GM21526 (cell line): ENCODE results near the gene NUP133.
"Not testable (repeated sequence)": the region's sequence is repeated elsewhere in the genome, so short reads cannot be mapped to it uniquely, and the experiment has no call there.

Experiments
- ATAC-seq: cut with Tn5 transposase; IDR thresholded peaks from one replicate; pipeline ENCODE4 v1.9.1; 2021; ENCODE audit warnings: moderate library complexity; ENCODE audit not compliant: unreplicated experiment, low FRiP score

Gene NUP133

DNA sequence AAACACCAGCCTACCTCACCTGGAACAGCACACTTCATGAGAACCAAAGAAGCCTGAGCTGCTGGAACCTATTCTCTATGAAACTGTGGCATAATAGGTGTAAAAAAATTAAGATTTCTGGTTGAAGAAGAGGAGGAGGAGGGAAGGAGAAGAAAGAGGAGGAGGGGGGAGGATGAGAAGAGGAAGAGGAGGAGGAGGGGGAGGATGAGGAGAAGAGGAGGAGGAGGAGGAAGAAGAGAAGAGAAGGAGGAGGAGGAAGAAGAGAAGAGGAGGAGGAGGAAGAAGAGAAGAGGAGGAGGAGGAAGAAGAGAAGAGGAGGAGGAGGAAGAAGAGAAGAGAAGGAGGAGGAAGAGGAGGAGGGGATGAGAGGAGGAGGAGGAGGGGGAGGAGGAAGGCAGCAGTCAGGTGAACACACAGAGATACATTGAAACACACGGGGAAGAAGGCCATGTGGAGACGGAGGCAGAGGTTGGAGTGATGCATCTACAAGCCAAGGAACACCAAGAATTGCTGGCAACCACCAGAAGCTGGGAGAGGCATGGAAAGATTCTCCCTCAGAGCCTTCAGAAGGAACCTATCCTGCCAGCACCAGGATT is 82.5 kb downstream of the NUP133 start:
- no peak for ATAC-seq

DNA sequence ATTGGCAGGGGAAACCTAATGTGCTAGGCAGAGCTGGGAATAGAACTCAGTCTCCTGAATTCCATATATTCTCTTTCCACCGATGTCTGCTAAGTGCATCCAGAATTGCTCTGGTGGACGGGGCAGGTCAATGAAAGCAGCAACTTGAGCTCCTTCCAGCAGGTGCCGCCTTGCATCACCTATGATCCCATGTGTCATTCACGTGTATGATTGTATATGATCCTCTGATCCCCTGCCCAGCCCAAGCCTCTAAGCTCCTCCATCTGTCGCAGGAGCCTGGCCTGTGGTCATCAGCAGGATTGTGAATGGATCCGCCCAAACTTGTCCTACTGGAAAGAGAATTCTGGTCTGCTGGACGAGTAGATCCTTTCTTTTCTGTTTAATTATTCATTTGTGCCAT is 87.4 kb downstream of the NUP133 start:
- no peak for ATAC-seq

DNA sequence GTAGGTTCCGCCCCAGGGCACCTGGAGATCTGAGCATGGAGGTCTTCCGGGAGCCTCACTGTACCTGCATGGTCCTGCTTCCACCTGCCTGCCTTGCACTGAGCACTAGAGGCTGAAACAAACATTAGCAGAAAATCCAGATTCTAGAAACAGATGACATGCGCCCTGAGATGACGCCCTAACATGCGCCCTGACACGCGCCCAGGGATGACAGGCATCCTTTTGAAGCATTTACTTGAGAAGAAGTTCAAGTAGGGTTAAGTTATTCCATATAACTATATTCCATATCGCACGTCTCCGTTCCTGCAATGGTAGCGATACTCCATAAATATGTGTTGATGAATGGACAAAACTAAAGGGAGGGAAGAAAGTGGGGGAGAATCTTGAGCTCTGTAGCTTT is 87.9 kb downstream of the NUP133 start:
- no peak for ATAC-seq

DNA sequence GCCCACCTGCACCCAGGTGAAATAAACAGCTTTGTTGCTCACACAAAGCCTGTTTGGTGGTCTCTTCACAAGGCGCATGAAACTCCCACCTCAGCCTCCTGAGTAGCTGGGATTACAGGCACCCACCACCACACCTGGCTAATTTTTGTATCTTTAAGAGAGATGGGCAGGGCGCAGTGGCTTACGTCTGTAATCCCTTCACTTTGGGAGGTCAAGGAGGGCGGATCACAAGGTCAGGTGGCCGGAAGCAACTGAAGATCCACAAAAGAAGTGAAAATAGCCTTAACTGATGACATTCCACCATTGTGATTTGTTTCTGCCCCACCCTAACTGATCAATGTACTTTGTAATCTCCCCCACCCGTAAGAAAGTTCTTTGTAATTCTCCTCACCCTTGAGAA is 89.6 kb downstream of the NUP133 start:
- ATAC-seq: not testable (repeated sequence)

DNA sequence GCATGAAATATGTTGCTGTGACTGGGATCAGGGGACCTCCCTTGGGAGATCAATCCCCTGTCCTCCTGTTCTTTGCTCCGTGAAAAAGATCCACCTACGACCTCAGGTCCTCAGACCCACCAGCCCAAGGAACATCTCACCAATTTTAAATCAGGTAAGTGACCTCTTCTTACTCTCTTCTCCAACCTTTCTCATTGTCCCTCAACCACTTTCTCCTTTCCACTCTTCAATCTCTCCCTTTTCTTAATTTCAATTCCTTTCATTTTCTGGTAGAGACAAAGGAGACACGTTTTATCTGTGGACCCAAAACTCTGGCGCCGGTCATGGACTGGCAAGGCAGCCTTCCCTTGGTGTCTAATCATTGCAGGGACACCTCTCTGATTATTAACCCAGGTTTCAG is 95.3 kb downstream of the NUP133 start:
- not testable (repeated sequence) for ATAC-seq

DNA sequence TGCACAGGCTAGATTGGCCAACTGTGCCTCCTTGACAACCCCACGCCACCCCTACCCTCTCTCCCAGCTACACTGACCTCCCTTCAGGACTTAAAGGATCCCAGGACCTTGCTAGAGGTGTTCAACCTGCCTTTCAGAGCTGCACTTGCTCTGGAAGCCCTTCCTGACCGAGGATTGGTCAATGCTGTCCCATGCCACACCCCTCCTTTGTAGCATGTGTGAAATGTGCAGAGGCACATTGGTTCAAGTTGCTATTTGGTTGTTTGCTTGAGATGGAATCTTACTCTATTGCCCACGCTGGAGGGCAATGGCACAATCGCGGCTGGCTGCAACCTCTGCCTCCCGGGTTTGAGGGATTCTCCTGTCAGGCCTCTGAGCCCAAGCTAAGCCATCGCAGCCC is 96.1 kb downstream of the NUP133 start:
- ATAC-seq: no peak

DNA sequence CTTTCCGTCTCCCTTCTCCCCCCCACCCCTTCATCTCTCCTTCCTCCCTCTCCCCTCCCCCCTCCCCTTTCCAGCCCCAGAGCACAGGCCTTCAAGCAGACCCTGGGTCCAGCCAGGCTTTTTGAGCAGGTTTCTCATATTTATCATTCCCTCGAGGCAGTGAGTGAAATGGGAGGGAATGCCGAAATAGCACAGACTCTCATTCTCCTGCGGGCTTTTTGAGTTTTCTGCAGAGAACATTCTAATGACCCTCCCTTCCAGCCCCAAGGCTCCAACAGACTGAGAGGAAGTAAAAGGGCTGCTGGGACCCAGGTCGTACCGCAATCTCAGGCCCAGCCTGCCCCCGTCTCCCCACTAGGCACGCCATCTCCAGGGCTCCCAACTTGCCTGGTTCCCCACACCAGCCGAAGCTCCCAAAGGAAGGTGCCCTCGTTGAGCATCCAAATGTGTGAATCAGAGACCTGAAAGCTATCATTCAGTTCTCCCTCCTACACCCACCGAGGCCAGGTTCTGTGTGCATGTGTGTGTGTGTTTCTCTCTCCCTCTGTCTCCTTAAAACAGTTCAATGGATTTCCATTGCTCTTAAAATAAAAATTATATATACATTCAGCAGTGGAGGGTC is 96.6 kb downstream of the NUP133 start:
- no peak for ATAC-seq

DNA sequence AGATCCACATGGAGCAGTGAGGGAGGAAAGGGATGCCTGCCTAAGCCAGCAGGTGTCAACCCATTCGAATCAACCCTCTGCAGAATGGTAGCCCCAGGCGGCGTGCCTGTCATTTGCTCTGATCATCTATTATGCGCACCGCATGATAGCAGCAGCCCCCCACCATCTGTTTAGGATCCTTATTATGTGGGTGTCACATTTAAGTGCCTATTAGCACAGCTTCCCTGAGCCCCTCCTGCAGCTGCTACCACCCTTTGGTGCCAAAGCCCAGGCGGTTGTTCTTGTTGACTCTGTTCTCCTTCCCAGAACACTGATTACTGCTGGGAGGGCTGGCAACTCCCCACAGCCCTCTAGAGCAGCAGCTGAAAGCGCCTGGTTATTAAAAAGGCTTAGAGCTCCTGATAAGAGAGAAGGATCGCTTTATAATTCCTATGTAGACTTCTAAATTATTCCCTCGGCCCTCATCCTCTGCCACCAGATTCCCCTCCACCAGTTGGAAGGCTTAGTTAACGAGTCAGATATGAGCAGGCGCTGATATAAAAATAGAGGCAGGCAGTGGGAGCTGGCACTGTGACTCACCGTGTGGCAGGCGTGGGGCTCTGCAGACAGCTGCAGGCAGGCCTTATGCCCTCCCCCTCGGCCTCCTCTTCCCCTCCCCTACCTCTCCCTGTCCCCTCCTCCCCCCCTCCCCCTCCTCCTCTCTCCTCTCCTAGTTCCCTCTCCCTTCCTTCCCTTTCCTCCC is 97.3 kb downstream of the NUP133 start:
- ATAC-seq: no peak

DNA sequence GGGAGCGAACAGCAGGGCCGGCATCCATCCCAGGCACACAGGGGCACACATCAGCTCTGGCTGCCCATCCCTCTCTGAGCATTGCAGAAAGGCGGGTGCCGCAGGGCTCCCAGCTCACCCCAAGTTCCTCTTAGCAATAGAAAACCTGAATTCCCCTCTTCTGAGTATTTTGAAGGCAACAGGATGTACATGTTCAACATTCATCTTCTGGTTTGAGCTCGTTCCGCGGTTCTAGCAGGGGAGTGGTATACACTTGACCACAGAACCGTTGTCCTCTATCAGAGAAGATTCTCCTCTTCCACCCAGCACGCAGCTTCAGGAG is 97.8 kb downstream of the NUP133 start:
- ATAC-seq: no peak

DNA sequence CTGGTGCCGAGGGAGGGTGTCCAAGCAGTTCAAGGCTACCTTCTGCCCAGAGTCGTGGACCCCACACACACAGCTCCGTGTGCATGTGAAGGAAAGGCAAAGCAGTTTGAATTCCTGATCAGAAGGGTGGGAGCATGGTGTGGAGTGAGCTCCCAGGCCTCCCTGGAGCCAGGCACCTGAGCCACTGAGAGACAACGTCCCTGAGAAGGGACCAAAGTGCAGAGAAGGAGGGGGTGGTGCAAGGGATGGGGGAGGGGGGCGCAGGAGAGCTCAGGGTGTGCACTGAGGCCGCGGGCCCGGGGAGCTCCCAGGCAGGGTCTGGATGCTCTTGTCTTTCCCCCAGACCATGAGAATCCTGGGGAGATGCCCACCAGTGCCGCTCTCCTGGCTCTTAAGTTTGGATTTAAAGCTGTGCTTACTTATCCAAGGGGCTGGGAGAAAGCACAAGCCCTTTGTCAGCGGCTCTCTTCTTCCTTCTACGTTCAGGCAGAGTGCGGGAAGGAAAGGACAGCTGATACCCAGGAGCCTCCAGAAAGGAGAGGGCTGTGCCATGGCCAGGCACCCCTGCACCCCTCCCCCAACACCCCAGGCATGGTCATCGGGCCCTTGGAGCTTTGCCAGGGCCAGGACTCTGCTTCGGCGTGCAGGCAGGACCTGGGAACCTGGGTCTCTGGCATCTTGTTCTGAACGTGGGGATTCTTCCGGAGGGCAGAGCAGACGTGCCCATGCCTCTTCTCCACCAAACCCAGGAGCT is 98.3 kb downstream of the NUP133 start:
- no peak for ATAC-seq

DNA sequence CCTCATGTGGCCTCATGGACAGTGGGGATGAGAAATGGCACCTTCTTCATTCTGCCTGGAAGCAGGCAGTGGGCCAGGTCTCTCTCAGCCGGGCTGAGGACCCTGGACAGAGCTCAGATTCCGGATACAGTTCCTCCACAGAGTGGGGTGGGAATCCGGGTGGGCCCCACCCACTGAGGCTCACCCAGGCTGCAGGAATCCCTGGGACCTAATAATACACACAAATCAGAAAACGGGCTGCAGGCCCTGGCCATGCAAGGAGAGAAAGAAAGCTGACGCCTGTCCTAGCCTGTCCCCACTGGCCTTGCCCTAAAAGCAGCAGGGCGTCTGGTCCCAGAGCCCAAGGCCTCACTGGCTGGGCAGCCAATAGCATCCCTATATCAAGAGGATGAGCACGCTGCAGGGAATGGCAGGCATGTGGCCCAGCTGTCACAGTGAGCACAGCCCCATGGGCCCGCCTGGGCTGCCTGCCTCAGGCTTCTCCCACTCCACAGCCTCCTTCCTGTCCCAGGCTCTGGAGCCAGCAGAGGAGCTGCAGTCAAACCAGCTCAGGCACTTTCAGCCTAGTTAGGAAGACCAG is 99.6 kb downstream of the NUP133 start:
- ATAC-seq: no peak

DNA sequence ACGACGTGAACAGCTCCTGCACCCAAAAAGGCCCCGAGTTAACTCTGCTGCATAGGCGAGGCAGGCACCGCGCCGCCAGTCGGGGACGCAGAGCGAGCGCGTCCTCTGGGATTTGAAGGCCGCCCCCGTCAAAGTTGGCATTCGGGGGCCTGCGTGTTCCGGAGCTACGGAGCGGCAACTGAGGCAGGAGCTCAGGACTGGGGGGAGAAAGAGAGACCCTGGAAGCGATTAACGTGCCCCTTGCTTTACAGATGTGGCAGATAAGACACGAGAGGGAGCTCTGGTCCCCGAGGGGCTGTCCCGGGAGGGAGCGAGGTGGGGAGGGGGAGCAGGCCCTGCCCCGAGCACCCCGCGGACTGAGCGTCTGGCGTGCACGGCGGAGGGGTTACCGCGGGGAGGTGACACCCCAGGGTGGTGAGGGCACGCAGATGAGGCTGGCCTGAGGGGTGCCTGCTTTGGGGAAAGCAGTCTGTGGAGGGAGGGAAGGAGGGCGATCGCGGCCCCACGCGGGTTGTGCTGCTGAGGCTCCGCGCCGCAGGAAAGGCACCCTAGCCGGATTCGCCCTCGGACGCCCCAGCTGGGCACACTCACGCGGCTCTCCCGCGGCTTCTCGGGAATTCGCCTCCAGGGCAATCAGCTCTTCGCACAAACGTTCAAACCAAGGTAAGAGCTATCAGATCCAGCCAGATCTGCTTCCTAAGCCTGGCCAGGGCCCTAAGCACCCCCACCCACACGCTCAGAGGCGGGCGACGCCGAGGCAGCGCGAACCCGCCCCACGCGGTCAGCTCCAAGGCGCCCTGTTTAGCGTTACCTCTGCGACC is 100.7 kb downstream of the NUP133 start:
- no peak for ATAC-seq

DNA sequence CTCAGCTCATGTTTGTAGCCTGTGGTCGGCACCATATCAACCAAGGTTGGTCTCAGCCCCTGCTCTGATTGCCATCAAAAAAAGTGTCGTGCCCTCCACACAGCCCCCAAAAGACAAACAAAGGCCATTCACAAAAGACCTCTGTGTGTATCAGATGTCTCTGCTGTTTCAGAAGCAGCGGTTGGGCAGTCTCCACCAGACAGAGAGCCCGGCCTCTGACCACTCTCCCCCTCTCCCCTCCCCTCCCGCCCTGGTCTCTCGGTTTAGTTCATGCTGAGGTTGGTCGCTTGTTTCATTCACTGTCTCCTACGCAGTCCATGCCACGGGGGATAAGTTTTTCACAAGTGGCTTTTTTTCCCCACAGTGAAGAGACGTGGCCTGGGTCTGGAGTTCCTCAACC is 101.3 kb downstream of the NUP133 start:
- ATAC-seq: no peak

DNA sequence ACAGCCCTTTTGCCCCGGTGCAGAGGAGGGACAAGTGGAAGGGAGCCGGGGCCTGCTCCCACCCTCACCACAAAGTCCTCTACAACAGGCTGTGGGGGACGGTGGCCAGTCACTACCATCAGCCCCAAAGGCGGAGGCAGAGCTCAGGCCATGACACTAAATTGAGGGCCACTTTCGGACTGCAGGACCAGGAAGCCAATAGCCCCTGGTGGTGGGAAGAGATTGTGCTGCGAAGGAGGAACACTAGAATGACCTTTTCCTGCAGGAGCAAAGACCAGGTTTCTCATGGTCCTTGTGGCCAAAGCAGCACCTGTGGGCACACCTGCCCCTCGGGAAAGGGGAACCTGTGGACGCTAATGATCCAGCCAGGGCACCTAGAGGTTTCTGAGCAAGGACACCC is 104.6 kb downstream of the NUP133 start:
- ATAC-seq: no peak

DNA sequence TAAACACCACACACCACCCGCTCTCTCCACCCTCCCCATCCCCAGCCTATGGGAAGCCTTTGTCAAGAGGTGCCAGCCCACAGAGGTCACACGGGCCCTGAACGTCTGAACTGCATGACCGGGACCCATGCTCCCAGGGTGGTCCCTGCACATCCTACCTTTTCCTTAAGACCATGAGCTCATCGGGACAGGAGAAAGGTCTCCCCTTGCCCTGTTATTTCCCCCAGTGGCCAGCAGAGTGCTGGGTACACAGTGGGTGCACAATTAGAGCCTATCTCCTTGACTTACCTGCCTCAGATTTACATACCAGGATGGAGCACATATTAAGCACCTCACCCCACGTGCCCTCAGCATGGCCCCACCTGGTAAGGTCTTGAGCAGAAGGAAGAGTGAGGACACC is 105.1 kb downstream of the NUP133 start:
- no peak for ATAC-seq

DNA sequence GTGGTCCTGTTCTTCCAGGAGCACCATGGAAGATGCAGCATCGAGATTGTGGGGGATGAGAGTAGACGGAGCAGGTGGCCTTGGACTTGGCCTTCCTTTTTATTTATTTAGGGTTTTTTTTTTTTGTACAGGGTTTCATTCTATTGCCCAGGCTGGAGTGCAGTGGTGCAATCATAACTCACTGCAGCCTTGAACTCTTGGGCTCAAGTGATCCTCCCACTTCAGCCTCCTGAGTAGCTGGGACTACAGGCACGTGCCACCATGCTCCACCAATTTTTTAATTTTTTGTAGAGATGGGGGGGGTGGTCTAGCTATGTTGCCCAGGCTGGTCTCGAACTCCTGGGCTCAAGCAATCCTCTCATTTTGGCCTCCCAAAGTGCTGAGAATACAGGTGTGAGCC is 105.8 kb downstream of the NUP133 start:
- ATAC-seq: not testable (repeated sequence)

DNA sequence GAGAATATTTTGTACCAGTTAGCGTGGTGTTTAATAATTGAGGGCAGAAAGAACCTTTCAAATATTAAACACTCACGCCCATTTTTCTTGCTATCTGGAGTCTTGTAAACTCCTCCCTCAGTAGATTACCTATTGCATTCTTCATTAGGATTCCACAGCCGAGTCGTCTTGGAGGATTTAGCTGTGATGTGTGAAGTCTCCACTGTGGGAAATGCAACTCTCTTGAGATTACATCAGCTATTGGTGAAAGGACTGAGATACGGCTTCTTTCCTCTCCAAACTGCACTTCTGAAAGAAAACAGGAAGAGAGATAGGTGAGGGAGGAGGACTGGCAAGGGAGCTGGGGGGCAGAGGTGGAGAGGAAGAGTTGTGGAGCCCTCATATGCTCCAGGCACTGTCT is 110.4 kb downstream of the NUP133 start:
- ATAC-seq: no peak

DNA sequence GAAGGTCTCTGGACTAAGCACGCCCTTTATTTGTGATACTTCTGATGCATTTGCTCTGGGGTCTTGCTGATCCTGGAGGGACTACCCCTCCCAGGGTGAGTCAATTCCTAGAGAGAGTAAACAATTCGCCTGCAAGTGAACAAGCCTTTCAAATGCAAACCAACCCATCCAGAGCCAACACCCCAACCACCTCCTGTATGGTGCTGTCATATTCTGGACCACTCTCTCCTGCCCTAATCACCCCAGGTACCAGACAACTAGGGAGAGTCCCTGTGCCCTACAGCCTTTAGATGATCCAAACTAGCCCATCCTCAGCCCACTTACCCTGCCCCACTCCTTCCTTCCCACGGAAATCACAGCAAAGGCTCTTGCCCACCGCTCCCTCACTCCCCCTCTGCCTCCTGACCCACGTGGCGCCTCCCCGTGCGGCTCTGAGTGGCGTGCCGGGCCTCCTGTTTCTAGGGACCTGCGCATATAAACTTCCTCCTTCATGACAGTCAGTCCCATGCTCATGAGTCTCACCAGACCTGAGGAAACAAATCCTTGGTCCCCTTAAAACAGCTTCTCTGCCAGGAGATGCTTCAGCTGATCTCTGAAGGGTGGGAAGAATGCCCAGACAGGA is 111.4 kb downstream of the NUP133 start:
- no peak for ATAC-seq

DNA sequence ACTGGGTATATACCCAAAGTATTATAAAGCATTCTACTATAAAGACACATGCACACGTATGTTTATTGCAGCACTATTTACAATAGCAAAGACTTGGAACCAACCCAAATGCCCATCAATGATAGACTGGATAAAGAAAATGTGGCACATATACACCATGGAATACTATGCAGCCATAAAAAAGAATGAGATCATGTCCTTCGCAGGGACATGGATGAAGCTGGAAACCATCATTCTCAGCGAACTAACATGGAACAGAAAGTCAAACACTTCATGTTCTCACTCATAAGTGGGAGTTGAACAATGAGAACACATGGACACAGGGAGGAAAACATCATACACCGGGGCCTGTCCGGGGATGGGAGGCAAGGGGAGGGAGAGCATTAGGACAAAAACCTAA is 113.6 kb downstream of the NUP133 start:
- ATAC-seq: not testable (repeated sequence)

DNA sequence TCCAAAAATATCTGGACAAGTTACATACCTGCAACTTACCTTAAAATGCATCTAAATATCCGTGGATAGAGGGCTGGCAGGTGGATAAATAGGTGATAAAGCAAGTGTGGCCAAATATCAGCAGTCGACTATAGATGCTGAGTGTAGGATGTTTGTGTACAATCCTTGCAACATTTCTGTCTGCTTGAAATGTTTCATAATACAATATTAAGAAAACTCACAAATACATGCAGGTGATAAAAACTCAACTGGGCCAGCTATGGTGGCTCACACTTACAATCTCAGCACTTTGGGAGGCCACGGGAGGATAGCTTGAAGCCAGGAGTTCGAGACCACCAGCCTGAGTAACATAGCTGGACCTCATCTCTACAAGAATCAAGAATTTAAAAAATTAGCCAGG is 115.2 kb downstream of the NUP133 start:
- ATAC-seq: no peak
